PC-3 (cell line): ENCODE results near the gene PLOD2. TPM values are rescaled to one million over a fixed set of nuclear protein-coding genes. Genes with fewer than 3 reads are reported as not detected.

Experiments used
- ATAC-seq: fragments of 200-7000 bp; cut with Tn5 transposase; 2 replicates; pipeline ENCODE4 v1.9.1; 2020; ENCODE audit warnings: mild to moderate bottlenecking, moderate library complexity
- BruUV-seq: library from RNA; stranded (reverse); fragments of 400-500 nt; replicated peaks from 2 replicates; lab custom pipeline; 2021; lab: Mats Ljungman, UMichigan
- CTCF ChIA-PET: fragments of 300-600 bp; sonication (Branson Sonifier 250); formaldehyde crosslinking; loops from one replicate; lab custom pipeline; 2022; ENCODE audit warnings: antibody characterized with exemption; lab: Charles Lee
- POLR2A ChIA-PET: fragments of 300-600 bp; sonication (Branson Sonifier 250); formaldehyde crosslinking; loops from one replicate; lab custom pipeline; 2022; ENCODE audit warnings: antibody characterized with exemption; ENCODE audit not compliant: unreplicated experiment; lab: Charles Lee
- DNase-seq: peaks from one replicate; pipeline ENCODE4 v3.0.0-alpha.2; 2015
- H2AFZ ChIP-seq: fragments of 300-600 bp; sonication (generic); 2 replicates; pipeline ENCODE4 v1.6.0; 2016; ENCODE audit warnings: antibody characterized with exemption, low read length
- H3F3A ChIP-seq: fragments of 300-600 bp; sonication (generic); one replicate; pipeline ENCODE4 v1.6.0; 2017; ENCODE audit warnings: antibody characterized with exemption, low read length, control low read depth, mild to moderate bottlenecking; ENCODE audit not compliant: unreplicated experiment
- H3K27ac ChIP-seq: fragments of 300-600 bp; sonication (generic); 2 replicates; pipeline ENCODE4 v1.5.1; 2016; ENCODE audit warnings: mild to moderate bottlenecking, low read length
- H3K27me3 ChIP-seq: fragments of 300-600 bp; sonication (generic); 2 replicates; pipeline ENCODE4 v1.6.1; 2016; ENCODE audit warnings: low read length, mixed read lengths
- H3K36me3 ChIP-seq: fragments of 300-600 bp; sonication (generic); 2 replicates; pipeline ENCODE4 v1.6.1; 2016; ENCODE audit warnings: low read depth, mixed run types, low read length, mixed read lengths
- H3K4me1 ChIP-seq: fragments of 300-600 bp; sonication (generic); 2 replicates; pipeline ENCODE4 v1.5.1; 2016; ENCODE audit warnings: low read length; ENCODE audit not compliant: insufficient read depth
- H3K4me2 ChIP-seq: fragments of 300-600 bp; sonication (generic); 2 replicates; pipeline ENCODE4 v1.6.0; 2016; ENCODE audit warnings: low read length
- H3K4me3 ChIP-seq: fragments of 300-600 bp; sonication (generic); 2 replicates; pipeline ENCODE4 v1.5.1; 2016; ENCODE audit warnings: mild to moderate bottlenecking, low read length, mixed read lengths
- H3K79me2 ChIP-seq: fragments of 300-600 bp; sonication (generic); 2 replicates; pipeline ENCODE4 v1.6.1; 2017; ENCODE audit warnings: low read length, mixed read lengths
- H3K9ac ChIP-seq: fragments of 300-600 bp; sonication (generic); 2 replicates; pipeline ENCODE4 v1.6.0; 2016; ENCODE audit warnings: mild to moderate bottlenecking, low read length
- H3K9me2 ChIP-seq: fragments of 300-600 bp; sonication (generic); replicated peaks from 2 replicates; pipeline ENCODE4 v1.6.1; 2016; ENCODE audit warnings: mixed run types, low read length, mixed read lengths
- H3K9me3 ChIP-seq: fragments of 300-600 bp; sonication (generic); 2 replicates; pipeline ENCODE4 v1.6.1; 2016; ENCODE audit warnings: low read length, mixed read lengths
- H4K20me1 ChIP-seq: fragments of 300-600 bp; sonication (generic); 2 replicates; pipeline ENCODE4 v1.6.1; 2016; ENCODE audit warnings: low read length, mixed read lengths
- CTCF ChIP-seq: fragments of 300-600 bp; sonication (generic); conservative IDR thresholded peaks from 2 replicates; pipeline ENCODE4 v1.5.1; 2017; ENCODE audit warnings: antibody characterized with exemption, low read depth, mild to moderate bottlenecking, low read length
- EZH2 ChIP-seq: fragments of 300-600 bp; sonication (generic); IDR thresholded peaks from one replicate; pipeline ENCODE4 v1.6.1; 2017; ENCODE audit warnings: antibody characterized with exemption, mild to moderate bottlenecking, low read length; ENCODE audit not compliant: unreplicated experiment
- EZH2phosphoT487 ChIP-seq: fragments of 300-600 bp; sonication (generic); IDR thresholded peaks from 2 replicates; pipeline ENCODE4 v1.6.1; 2018; ENCODE audit warnings: mild to moderate bottlenecking, antibody characterized with exemption, low read length, borderline replicate concordance
- intact Hi-C: fragments of 100-400 bp; cut with micrococcal nuclease; formaldehyde crosslinking; loops from 2 replicates; pipeline ENCODE4 v1.9.0; 2023
- total RNA-seq: library from RNA; depleted of rRNA; stranded (reverse); fragments of >200 nt; gene quantifications from 2 replicates; pipeline ENCODE4 v1.2.3, GENCODE V29; 2014

PLOD2 gene
- total RNA-seq, 1 experiment from 2014 or later: 76.1 TPM

- BruUV-seq: no TSS peak
These were observed 89.4 kb downstream of the PLOD2 start for GRCh38 chr3:146071632-146072031.

GRCh38 chr3:146067048-146067447 is 93.9 kb downstream of the PLOD2 start:
- Histone ChIP-seq H3K79me2 (no peaks in the 10 kb centered on the region; the same call in 1 of the 2 replicates), H3K9ac (no peak overlapping the region), H3K9me2 (no peaks in the 10 kb centered on the region), H3K36me3 (peaks cover 15% of the 10 kb centered on the region), H3K4me1 (peaks cover 38% of the 10 kb centered on the region), H4K20me1 (no peaks in the 10 kb centered on the region), H2AFZ (no peak overlapping the region), H3K4me2 (peak overlapping the region; percentile 61), H3K27me3 (no peaks in the 10 kb centered on the region), H3K27ac (peak overlapping the region; percentile 82), H3K4me3 (no peak overlapping the region), H3F3A (peaks cover 4% of the 10 kb centered on the region), H3K9me3 (no peaks in the 10 kb centered on the region)
- ATAC-seq (peak; percentile 91), DNase-seq (peak; percentile 91)
- CTCF ChIA-PET: no interaction called here
- intact Hi-C loops: loop anchor here (2.0 to 10.0 kb wide), 4 partner anchors 26 to 508 kb away; no protein-coding TSS in a partner anchor
- BruUV-seq: no TSS peak
- TF ChIP-seq CTCF: no peak
- TF ChIP-seq EZH2: no peak
- TF ChIP-seq EZH2phosphoT487: no peak
- POLR2A ChIA-PET: no interaction called here

More at GRCh38 chr3:146071632-146072031, 89.4 kb downstream of the PLOD2 start:
- Histone ChIP-seq H3K9me2 (no peaks in the 10 kb centered on the region), H3K4me3 (no peak overlapping the region), H3F3A (peaks cover 4% of the 10 kb centered on the region), H3K79me2 (no peaks in the 10 kb centered on the region), H3K9ac (no peak overlapping the region), H3K27me3 (no peaks in the 10 kb centered on the region), H4K20me1 (no peaks in the 10 kb centered on the region; the same call in 1 of the 2 replicates), H2AFZ (no peak overlapping the region), H3K36me3 (peaks cover 38% of the 10 kb centered on the region), H3K4me1 (peaks cover 27% of the 10 kb centered on the region), H3K9me3 (no peaks in the 10 kb centered on the region), H3K4me2 (no peak overlapping the region), H3K27ac (no peak overlapping the region)
- no peak for ATAC-seq
- ChIA-PET POLR2A (no interaction called here), CTCF (interaction anchor here (0.5 to 0.8 kb wide), 2 partner anchors 84 to 89 kb away, joined by 3 to 4 read pairs; partner anchors contain the start of gene PLOD2)
- DNase-seq: no peak
- TF ChIP-seq EZH2 (no peak), EZH2phosphoT487 (no peak), CTCF (no peak)
- intact Hi-C loops: no loop called here

- ATAC-seq (no peak), DNase-seq (peak; percentile 82)
- no peaks in the 10 kb centered on the region for H3K27me3 ChIP-seq
- H3K79me2 ChIP-seq: no peaks in the 10 kb centered on the region; the same call in 1 of the 2 replicates
- H3K27ac ChIP-seq: peak overlapping the region; percentile 63; the same call in 1 of the 2 replicates
- ChIA-PET CTCF (interaction anchor here (0.7 to 2.2 kb wide), 6 partner anchors 93 to 317 kb away, joined by 3 to 19 read pairs (median 6); partner anchors contain the start of gene PLOD2), POLR2A (no interaction called here)
- no peak overlapping the region for H3K9ac ChIP-seq
- H3K4me2 ChIP-seq: peak overlapping the region; percentile 21; the same call in 1 of the 2 replicates
- BruUV-seq: no TSS peak
- no peaks in the 10 kb centered on the region for H3K9me3 ChIP-seq
- H2AFZ ChIP-seq: no peak overlapping the region
- H4K20me1 ChIP-seq: no peaks in the 10 kb centered on the region
- intact Hi-C loops: loop anchor here (1.0 to 10.0 kb wide), 7 partner anchors 27 to 509 kb away; no protein-coding TSS in a partner anchor
- no peaks in the 10 kb centered on the region for H3K9me2 ChIP-seq
- peaks cover 32% of the 10 kb centered on the region for H3K4me1 ChIP-seq
- peaks cover 4% of the 10 kb centered on the region for H3F3A ChIP-seq
- TF ChIP-seq EZH2 (no peak), CTCF (peak; percentile 73), EZH2phosphoT487 (no peak)
- H3K4me3 ChIP-seq: no peak overlapping the region
- peaks cover 9% of the 10 kb centered on the region for H3K36me3 ChIP-seq
These were observed 95.4 kb downstream of the PLOD2 start for GRCh38 chr3:146065573-146066006.
